ENCODE results near the gene NDUFAF8.

Gene NDUFAF8

GRCh38 chr17:81251709-81252301 is 12.7 kb downstream of the NDUFAF8 start:
- no peak for DNase-seq (ENCODE audit: low read depth in 2 of 2)

- no peak for DNase-seq (ENCODE audit: low read depth in 2 of 2)
Observed at GRCh38 chr17:81252326-81252986, 13.3 kb downstream of the NDUFAF8 start.

- DNase-seq (ENCODE audit: low read depth in 2 of 2): no peak
Observed at GRCh38 chr17:81252987-81253329, 13.8 kb downstream of the NDUFAF8 start.

GRCh38 chr17:81253358-81254131 is 14.4 kb downstream of the NDUFAF8 start:
- DNase-seq (ENCODE audit: low read depth in 2 of 2): peak; percentile 33 to 41

GRCh38 chr17:81254955-81255717 is 16.0 kb downstream of the NDUFAF8 start:
- DNase-seq (ENCODE audit: low read depth in 2 of 2): no peak

- DNase-seq (ENCODE audit: low read depth in 2 of 2): no peak
Observed at GRCh38 chr17:81256616-81257015, 17.5 kb downstream of the NDUFAF8 start.

- DNase-seq (ENCODE audit: low read depth in 2 of 2): no peak
Observed at GRCh38 chr17:81257533-81257932, 18.4 kb downstream of the NDUFAF8 start.

- no peak for DNase-seq (ENCODE audit: low read depth in 2 of 2)
Observed at GRCh38 chr17:81258292-81258691, 19.2 kb downstream of the NDUFAF8 start.

- DNase-seq (ENCODE audit: low read depth in 2 of 2): no peak
Observed at GRCh38 chr17:81259058-81259605, 20.0 kb downstream of the NDUFAF8 start.

GRCh38 chr17:81260171-81260570 is 21.1 kb downstream of the NDUFAF8 start:
- no peak for DNase-seq (ENCODE audit: low read depth in 2 of 2)

- DNase-seq (ENCODE audit: low read depth in 2 of 2): no peak
Observed at GRCh38 chr17:81260641-81261040, 21.5 kb downstream of the NDUFAF8 start.

- DNase-seq (ENCODE audit: low read depth in 2 of 2): no peak
Observed at GRCh38 chr17:81261096-81261495, 22.0 kb downstream of the NDUFAF8 start.

GRCh38 chr17:81261582-81262336 is 22.6 kb downstream of the NDUFAF8 start:
- no peak for DNase-seq (ENCODE audit: low read depth in 2 of 2)

GRCh38 chr17:81263371-81264181 is 24.5 kb downstream of the NDUFAF8 start:
- no peak for DNase-seq (ENCODE audit: low read depth in 2 of 2)

- no peak for DNase-seq (ENCODE audit: low read depth in 2 of 2)
Observed at GRCh38 chr17:81264640-81265039, 25.5 kb downstream of the NDUFAF8 start.

- DNase-seq (ENCODE audit: low read depth in 2 of 2): no peak
Observed at GRCh38 chr17:81265576-81265975, 26.5 kb downstream of the NDUFAF8 start.

GRCh38 chr17:81267390-81268067 is 28.4 kb downstream of the NDUFAF8 start:
- DNase-seq (ENCODE audit: low read depth in 2 of 2): no peak

- no peak for DNase-seq (ENCODE audit: low read depth in 2 of 2)
Observed at GRCh38 chr17:81270279-81270678, 31.2 kb downstream of the NDUFAF8 start.

- no peak for DNase-seq (ENCODE audit: low read depth in 2 of 2)
Observed at GRCh38 chr17:81271226-81271625, 32.1 kb downstream of the NDUFAF8 start.

- no peak for DNase-seq (ENCODE audit: low read depth in 2 of 2)
Observed at GRCh38 chr17:81272616-81273015, 33.5 kb downstream of the NDUFAF8 start.
